PC-3 (cell line): Measurements from ENCODE around the gene PIEZO2. TPM values are rescaled to one million over a fixed set of nuclear protein-coding genes. Genes with fewer than 3 reads are reported as not detected.

ENCODE experiments used
- ATAC-seq: fragments of 200-7000 bp; cut with Tn5 transposase; 2 replicates; pipeline ENCODE4 v1.9.1; 2020; ENCODE audit warnings: mild to moderate bottlenecking, moderate library complexity
- BruUV-seq: library from RNA; stranded (reverse); fragments of 400-500 nt; replicated peaks from 2 replicates; lab custom pipeline; 2021; lab: Mats Ljungman, UMichigan
- CTCF ChIA-PET: fragments of 300-600 bp; sonication (Branson Sonifier 250); formaldehyde crosslinking; loops from one replicate; lab custom pipeline; 2022; ENCODE audit warnings: antibody characterized with exemption; lab: Charles Lee
- POLR2A ChIA-PET: fragments of 300-600 bp; sonication (Branson Sonifier 250); formaldehyde crosslinking; loops from one replicate; lab custom pipeline; 2022; ENCODE audit warnings: antibody characterized with exemption; ENCODE audit not compliant: unreplicated experiment; lab: Charles Lee
- DNase-seq: peaks from one replicate; pipeline ENCODE4 v3.0.0-alpha.2; 2015
- H2AFZ ChIP-seq: fragments of 300-600 bp; sonication (generic); 2 replicates; pipeline ENCODE4 v1.6.0; 2016; ENCODE audit warnings: antibody characterized with exemption, low read length
- H3F3A ChIP-seq: fragments of 300-600 bp; sonication (generic); one replicate; pipeline ENCODE4 v1.6.0; 2017; ENCODE audit warnings: antibody characterized with exemption, low read length, control low read depth, mild to moderate bottlenecking; ENCODE audit not compliant: unreplicated experiment
- H3K27ac ChIP-seq: fragments of 300-600 bp; sonication (generic); 2 replicates; pipeline ENCODE4 v1.5.1; 2016; ENCODE audit warnings: mild to moderate bottlenecking, low read length
- H3K27me3 ChIP-seq: fragments of 300-600 bp; sonication (generic); 2 replicates; pipeline ENCODE4 v1.6.1; 2016; ENCODE audit warnings: low read length, mixed read lengths
- H3K36me3 ChIP-seq: fragments of 300-600 bp; sonication (generic); 2 replicates; pipeline ENCODE4 v1.6.1; 2016; ENCODE audit warnings: low read depth, mixed run types, low read length, mixed read lengths
- H3K4me1 ChIP-seq: fragments of 300-600 bp; sonication (generic); 2 replicates; pipeline ENCODE4 v1.5.1; 2016; ENCODE audit warnings: low read length; ENCODE audit not compliant: insufficient read depth
- H3K4me2 ChIP-seq: fragments of 300-600 bp; sonication (generic); 2 replicates; pipeline ENCODE4 v1.6.0; 2016; ENCODE audit warnings: low read length
- H3K4me3 ChIP-seq: fragments of 300-600 bp; sonication (generic); 2 replicates; pipeline ENCODE4 v1.5.1; 2016; ENCODE audit warnings: mild to moderate bottlenecking, low read length, mixed read lengths
- H3K79me2 ChIP-seq: fragments of 300-600 bp; sonication (generic); 2 replicates; pipeline ENCODE4 v1.6.1; 2017; ENCODE audit warnings: low read length, mixed read lengths
- H3K9ac ChIP-seq: fragments of 300-600 bp; sonication (generic); 2 replicates; pipeline ENCODE4 v1.6.0; 2016; ENCODE audit warnings: mild to moderate bottlenecking, low read length
- H3K9me2 ChIP-seq: fragments of 300-600 bp; sonication (generic); replicated peaks from 2 replicates; pipeline ENCODE4 v1.6.1; 2016; ENCODE audit warnings: mixed run types, low read length, mixed read lengths
- H3K9me3 ChIP-seq: fragments of 300-600 bp; sonication (generic); 2 replicates; pipeline ENCODE4 v1.6.1; 2016; ENCODE audit warnings: low read length, mixed read lengths
- H4K20me1 ChIP-seq: fragments of 300-600 bp; sonication (generic); 2 replicates; pipeline ENCODE4 v1.6.1; 2016; ENCODE audit warnings: low read length, mixed read lengths
- CTCF ChIP-seq: fragments of 300-600 bp; sonication (generic); conservative IDR thresholded peaks from 2 replicates; pipeline ENCODE4 v1.5.1; 2017; ENCODE audit warnings: antibody characterized with exemption, low read depth, mild to moderate bottlenecking, low read length
- EZH2 ChIP-seq: fragments of 300-600 bp; sonication (generic); IDR thresholded peaks from one replicate; pipeline ENCODE4 v1.6.1; 2017; ENCODE audit warnings: antibody characterized with exemption, mild to moderate bottlenecking, low read length; ENCODE audit not compliant: unreplicated experiment
- EZH2phosphoT487 ChIP-seq: fragments of 300-600 bp; sonication (generic); IDR thresholded peaks from 2 replicates; pipeline ENCODE4 v1.6.1; 2018; ENCODE audit warnings: mild to moderate bottlenecking, antibody characterized with exemption, low read length, borderline replicate concordance
- intact Hi-C: fragments of 100-400 bp; cut with micrococcal nuclease; formaldehyde crosslinking; loops from 2 replicates; pipeline ENCODE4 v1.9.0; 2023
- total RNA-seq: library from RNA; depleted of rRNA; stranded (reverse); fragments of >200 nt; gene quantifications from 2 replicates; pipeline ENCODE4 v1.2.3, GENCODE V29; 2014

Gene PIEZO2
- total RNA-seq, 1 experiment from 2014 or later: not detected

- POLR2A ChIA-PET: interaction anchor here (0.7 kb wide), 1 partner anchor 96 kb away, joined by 3 read pairs; no protein-coding TSS in a partner anchor
- Histone ChIP-seq H4K20me1 (no peaks in the 10 kb centered on the region), H3K9me3 (no peaks in the 10 kb centered on the region), H3K27ac (no peak overlapping the region), H2AFZ (no peak overlapping the region), H3K4me1 (no peaks in the 10 kb centered on the region), H3K9me2 (no peaks in the 10 kb centered on the region), H3K36me3 (no peaks in the 10 kb centered on the region), H3K9ac (no peak overlapping the region), H3K27me3 (peaks cover 29% of the 10 kb centered on the region), H3K79me2 (no peaks in the 10 kb centered on the region), H3K4me3 (no peak overlapping the region), H3F3A (no peaks in the 10 kb centered on the region), H3K4me2 (no peak overlapping the region)
- no peak for ATAC-seq
- no TSS peak for BruUV-seq
- no peak for DNase-seq
- CTCF ChIA-PET: no interaction called here
- intact Hi-C loops: no loop called here
- TF ChIP-seq CTCF: no peak
- no peak for TF ChIP-seq EZH2phosphoT487
- no peak for TF ChIP-seq EZH2
Observed at GRCh38 chr18:11047817-11048216, 101.6 kb downstream of the PIEZO2 start.

GRCh38 chr18:11047156-11047555 is 102.2 kb downstream of the PIEZO2 start:
- Histone ChIP-seq H3K27me3 (peaks cover 29% of the 10 kb centered on the region), H3K79me2 (no peaks in the 10 kb centered on the region), H3K9me2 (no peaks in the 10 kb centered on the region), H3K4me3 (no peak overlapping the region), H3K9me3 (no peaks in the 10 kb centered on the region), H3K27ac (no peak overlapping the region), H3K9ac (no peak overlapping the region), H3F3A (no peaks in the 10 kb centered on the region), H3K4me2 (no peak overlapping the region), H2AFZ (no peak overlapping the region), H3K36me3 (no peaks in the 10 kb centered on the region), H3K4me1 (no peaks in the 10 kb centered on the region), H4K20me1 (no peaks in the 10 kb centered on the region)
- CTCF ChIA-PET: no interaction called here
- TF ChIP-seq CTCF (no peak), EZH2phosphoT487 (no peak), EZH2 (no peak)
- intact Hi-C loops: no loop called here
- ATAC-seq (no peak), DNase-seq (no peak)
- no TSS peak for BruUV-seq
- POLR2A ChIA-PET: no interaction called here

GRCh38 chr18:11046140-11046539 is 103.2 kb downstream of the PIEZO2 start:
- H3K4me3 ChIP-seq: no peak overlapping the region
- intact Hi-C loops: no loop called here
- no peak overlapping the region for H3K27ac ChIP-seq
- H4K20me1 ChIP-seq: no peaks in the 10 kb centered on the region
- no peak for DNase-seq
- POLR2A ChIA-PET: no interaction called here
- no peak overlapping the region for H2AFZ ChIP-seq
- H3K4me2 ChIP-seq: no peak overlapping the region
- TF ChIP-seq EZH2: no peak
- TF ChIP-seq CTCF: no peak
- TF ChIP-seq EZH2phosphoT487: no peak
- H3K79me2 ChIP-seq: no peaks in the 10 kb centered on the region
- no peaks in the 10 kb centered on the region for H3K9me3 ChIP-seq
- no peaks in the 10 kb centered on the region for H3K9me2 ChIP-seq
- H3K4me1 ChIP-seq: no peaks in the 10 kb centered on the region
- H3K27me3 ChIP-seq: peaks cover 25% of the 10 kb centered on the region
- CTCF ChIA-PET: no interaction called here
- no peaks in the 10 kb centered on the region for H3K36me3 ChIP-seq
- ATAC-seq: no peak
- H3K9ac ChIP-seq: no peak overlapping the region
- no peaks in the 10 kb centered on the region for H3F3A ChIP-seq
- BruUV-seq: no TSS peak
